ENCODE data around the gene PNLIPRP2.

DNA sequence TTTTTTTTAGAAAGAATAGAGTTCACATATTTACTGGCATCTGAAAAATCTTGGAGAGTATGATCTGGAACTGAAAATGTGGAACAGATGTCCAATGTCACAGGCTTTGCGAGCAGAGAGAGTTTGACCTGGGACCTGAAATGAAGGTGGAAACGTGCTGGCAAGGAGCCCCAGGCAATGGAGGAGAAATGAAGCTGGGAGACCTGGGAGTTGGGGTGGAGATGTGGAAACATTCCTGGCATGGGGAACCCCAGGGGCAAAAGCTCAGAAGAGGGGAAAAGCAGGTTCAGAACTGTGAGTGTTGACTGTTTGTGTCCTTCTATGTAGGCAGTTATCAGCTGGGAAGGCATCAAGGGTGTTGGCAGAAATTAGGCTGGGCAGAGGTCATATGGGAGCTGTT is 7.3 kb upstream of the PNLIPRP2 start:
- no peak for TF ChIP-seq SUZ12 (IDR thresholded peaks at IDR 0.05; ENCODE audit: extremely low read depth, insufficient read depth, insufficient read length)
- no peak for TF ChIP-seq ZNF274 (IDR thresholded peaks at IDR 0.05; ENCODE audit: low read depth, low read length)
- TF ChIP-seq YY1 (IDR thresholded peaks at IDR 0.05; ENCODE audit: insufficient read depth, insufficient read length): no peak

All from NT2/D1 (cell line).